HEK293 (cell line): Measurements from ENCODE around the gene REX1BD.

ENCODE experiments used
- CTCF ChIA-PET: fragments of 350-600 bp; formaldehyde crosslinking; extraction: SDS; loops from one replicate; lab custom pipeline; 2021; ENCODE audit warnings: antibody characterized with exemption; lab: Yijun Ruan, JAX
- POLR2A ChIA-PET: fragments of 300-600 bp; formaldehyde crosslinking; extraction: SDS; loops from one replicate; lab custom pipeline; 2020; ENCODE audit warnings: antibody characterized with exemption, inconsistent platforms; lab: Yijun Ruan, JAX
- H3K27ac ChIP-seq: fragments of 200-500 bp; sonication (Bioruptor generic); 2 replicates; pipeline ENCODE4 v1.5.1; 2014; ENCODE audit warnings: low read depth, low read length, control low read depth, inconsistent platforms; ENCODE audit errors: extremely low read depth
- H3K36me3 ChIP-seq, 2 experiments: fragments of 200-500 bp in 1 of 2; sonication (Bioruptor generic) in 1 of 2; 1 replicate in 1 of 2; 2 replicates in 1 of 2; pipeline ENCODE4 v1.5.1; 2014 to 2017; ENCODE audit warnings: inconsistent platforms in 2 of 2, low read length in 2 of 2; ENCODE audit not compliant: control insufficient read depth in 2 of 2, insufficient read depth in 1 of 2
- H3K4me1 ChIP-seq: fragments of 200-500 bp; sonication (Bioruptor generic); 2 replicates; pipeline ENCODE4 v1.5.1; 2014; ENCODE audit warnings: mild to moderate bottlenecking, low read length, inconsistent platforms; ENCODE audit not compliant: control insufficient read depth, insufficient read depth
- H3K4me3 ChIP-seq: 2 replicates; pipeline ENCODE4 v1.5.1; 2011; ENCODE audit warnings: low read depth, mild to moderate bottlenecking, control low read depth, low read length, moderate library complexity
- H3K9me3 ChIP-seq: fragments of 200-500 bp; sonication (Bioruptor generic); 2 replicates; pipeline ENCODE4 v1.5.1; 2014; ENCODE audit warnings: low read depth, low read length, inconsistent platforms; ENCODE audit not compliant: control insufficient read depth, insufficient read depth
- AEBP2 ChIP-seq: fragments of 450-650 bp; formaldehyde crosslinking; IDR thresholded peaks from 2 replicates; pipeline ENCODE4 v1.5.1; 2016; ENCODE audit warnings: missing biosample characterization, missing genetic modification characterization, borderline replicate concordance
- INSM2 ChIP-seq: fragments of 450-650 bp; formaldehyde crosslinking; IDR thresholded peaks from 2 replicates; pipeline ENCODE4 v1.5.1; 2016; ENCODE audit warnings: missing biosample characterization, missing genetic modification characterization
- PATZ1 ChIP-seq: fragments of 450-650 bp; formaldehyde crosslinking; IDR thresholded peaks from 2 replicates; pipeline ENCODE4 v1.5.1; 2016; ENCODE audit warnings: missing biosample characterization, missing genetic modification characterization
- PRDM10 ChIP-seq: fragments of 450-650 bp; formaldehyde crosslinking; IDR thresholded peaks from 2 replicates; pipeline ENCODE4 v1.5.1; 2016; ENCODE audit warnings: missing biosample characterization, missing genetic modification characterization
- SCRT1 ChIP-seq: fragments of 450-650 bp; formaldehyde crosslinking; IDR thresholded peaks from 2 replicates; pipeline ENCODE4 v1.5.1; 2016; ENCODE audit warnings: missing biosample characterization, missing genetic modification characterization, borderline replicate concordance
- SCRT2 ChIP-seq: fragments of 450-650 bp; formaldehyde crosslinking; IDR thresholded peaks from 2 replicates; pipeline ENCODE4 v1.5.1; 2016; ENCODE audit warnings: missing biosample characterization, missing genetic modification characterization
- SP2 ChIP-seq: fragments of 450-650 bp; formaldehyde crosslinking; IDR thresholded peaks from 2 replicates; pipeline ENCODE4 v1.5.1; 2016; ENCODE audit warnings: missing biosample characterization, missing genetic modification characterization
- SP3 ChIP-seq: fragments of 450-650 bp; formaldehyde crosslinking; IDR thresholded peaks from 2 replicates; pipeline ENCODE4 v1.5.1; 2016; ENCODE audit warnings: missing biosample characterization, missing genetic modification characterization
- YY1 ChIP-seq: fragments of 450-650 bp; formaldehyde crosslinking; IDR thresholded peaks from 2 replicates; pipeline ENCODE4 v1.5.1; 2018; ENCODE audit warnings: missing biosample characterization, missing genetic modification characterization
- ZBTB48 ChIP-seq: fragments of 450-650 bp; formaldehyde crosslinking; IDR thresholded peaks from 2 replicates; pipeline ENCODE4 v1.5.1; 2016; ENCODE audit warnings: missing biosample characterization, missing genetic modification characterization
- ZNF335 ChIP-seq: fragments of 450-650 bp; formaldehyde crosslinking; conservative IDR thresholded peaks from 2 replicates; pipeline ENCODE4 v1.5.1; 2016; ENCODE audit warnings: missing biosample characterization, missing genetic modification characterization
- ZNF398 ChIP-seq: fragments of 450-650 bp; formaldehyde crosslinking; IDR thresholded peaks from 2 replicates; pipeline ENCODE4 v1.5.1; 2017; ENCODE audit warnings: missing biosample characterization, missing genetic modification characterization

The REX1BD gene

GRCh38 chr19:18541992-18542940 is 46.3 kb upstream of the REX1BD start:
- Histone ChIP-seq H3K4me1 (no peaks in the 10 kb centered on the region), H3K4me3 (peak overlapping the region; percentile 78), H3K36me3 (peaks cover 9 to 42% of the 10 kb centered on the region in 2 experiments), H3K9me3 (no peaks in the 10 kb centered on the region), H3K27ac (peak overlapping the region; percentile 74)
- CTCF ChIA-PET, result interaction anchor here (0.6 to 1.7 kb wide), 5 partner anchors 19 to 444 kb away, joined by 3 read pairs; no protein-coding TSS in a partner anchor
- POLR2A ChIA-PET, result interaction anchor here (0.6 to 1.7 kb wide), 6 partner anchors 8 to 47 kb away, joined by 4 to 10 read pairs (median 5); partner anchors contain the start of genes ELL, KXD1, REX1BD and UBA52
- TF ChIP-seq PATZ1 (tag by site-specific recombination) (peak; percentile 76), YY1 (tag by site-specific recombination) (0 out of 2 replicates have a peak, but pooled peaks have one; percentile 33), ZNF398 (peak; percentile 82; the same call in 1 of the 2 replicates), SP2 (peak; percentile 59), ZBTB48 (peak; percentile 71; the same call in 1 of the 2 replicates), INSM2 (tag by site-specific recombination) (0 out of 2 replicates have a peak, but pooled peaks have one; percentile 13), SCRT2 (no peak), ZNF335 (tag by site-specific recombination) (0 out of 2 replicates have a peak, but pooled peaks have one; percentile 32), AEBP2 (tag by site-specific recombination) (no peak), SCRT1 (no peak), PRDM10 (tag by site-specific recombination) (peak; percentile 72), SP3 (tag by site-specific recombination) (peak; percentile 46)
